ENCODE results near the gene NFS1.
A peak's percentile ranks its signal among the peaks of the same experiment; 100 is the strongest.
"Not testable (repeated sequence)": the region's sequence is repeated elsewhere in the genome, so short reads cannot be mapped to it uniquely, and the experiment has no call there.

Gene NFS1

DNA sequence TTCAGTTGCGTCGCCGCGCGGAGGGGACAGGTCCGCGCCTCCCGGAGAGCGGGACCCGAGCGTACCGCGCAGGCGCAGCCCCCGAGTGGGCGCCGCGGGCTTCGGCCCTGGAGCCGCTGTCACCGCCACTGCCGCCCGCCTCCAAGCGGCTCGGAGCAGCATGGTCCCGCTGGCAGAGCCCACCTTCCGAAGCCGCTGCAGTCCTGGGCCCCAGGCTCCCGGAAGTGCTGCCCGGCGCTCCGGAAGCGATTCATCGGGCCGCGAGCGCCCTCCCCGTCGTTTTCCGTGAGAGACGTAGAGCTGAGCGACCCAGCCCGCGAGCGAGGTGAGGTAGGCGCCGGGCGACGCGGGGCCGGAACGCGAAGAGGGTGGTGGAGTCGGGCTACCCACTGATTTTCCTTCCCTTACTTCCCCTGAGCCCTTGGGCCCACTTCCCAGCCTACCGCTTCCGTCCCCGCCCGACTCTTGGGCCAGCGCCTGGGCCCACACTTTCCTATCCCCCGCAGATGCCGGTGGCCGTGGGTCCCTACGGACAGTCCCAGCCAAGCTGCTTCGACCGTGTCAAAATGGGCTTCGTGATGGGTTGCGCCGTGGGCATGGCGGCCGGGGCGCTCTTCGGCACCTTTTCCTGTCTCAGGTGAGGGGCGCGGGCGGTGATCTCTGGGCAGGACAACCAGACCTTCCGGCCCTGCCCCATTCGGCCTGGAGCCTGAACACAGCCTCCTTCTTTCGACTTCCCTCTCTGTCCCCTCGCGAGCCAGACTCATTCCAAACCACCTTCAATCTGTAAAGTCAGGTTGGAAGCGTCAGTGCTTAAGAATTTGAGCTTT, at the start of gene NFS1, which contains the start of gene ROMO1:
Gene NFS1 (minus strand): TSS at position 226 of the 830 bp plus-strand sequence. CDS start 64 bp downstream, at position 162.
Gene ROMO1 (plus strand): TSS at position 279 of the 830 bp plus-strand sequence. CDS start 228 bp downstream, at position 507.
- DNase-seq (ENCODE audit: low spot score): peak; percentile 93

DNA sequence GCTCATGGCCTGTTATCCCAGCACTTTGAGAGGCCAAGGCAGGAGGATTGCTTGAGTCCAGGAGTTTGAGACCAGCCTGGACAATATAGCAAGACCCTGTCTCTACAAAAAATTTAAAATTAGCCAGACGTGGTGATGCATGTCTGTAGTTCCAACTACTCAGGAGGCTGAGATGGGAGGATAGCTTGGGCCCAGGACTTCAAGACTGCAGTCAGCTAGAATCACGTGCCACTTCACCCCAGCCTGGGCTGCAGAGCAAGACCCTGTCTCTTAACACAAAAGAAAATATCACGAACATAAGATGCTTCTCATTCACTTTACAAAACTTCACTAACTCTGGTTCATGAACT, 45.3 kb upstream of the NFS1 start:
- DNase-seq (ENCODE audit: low spot score): not testable (repeated sequence)

DNA sequence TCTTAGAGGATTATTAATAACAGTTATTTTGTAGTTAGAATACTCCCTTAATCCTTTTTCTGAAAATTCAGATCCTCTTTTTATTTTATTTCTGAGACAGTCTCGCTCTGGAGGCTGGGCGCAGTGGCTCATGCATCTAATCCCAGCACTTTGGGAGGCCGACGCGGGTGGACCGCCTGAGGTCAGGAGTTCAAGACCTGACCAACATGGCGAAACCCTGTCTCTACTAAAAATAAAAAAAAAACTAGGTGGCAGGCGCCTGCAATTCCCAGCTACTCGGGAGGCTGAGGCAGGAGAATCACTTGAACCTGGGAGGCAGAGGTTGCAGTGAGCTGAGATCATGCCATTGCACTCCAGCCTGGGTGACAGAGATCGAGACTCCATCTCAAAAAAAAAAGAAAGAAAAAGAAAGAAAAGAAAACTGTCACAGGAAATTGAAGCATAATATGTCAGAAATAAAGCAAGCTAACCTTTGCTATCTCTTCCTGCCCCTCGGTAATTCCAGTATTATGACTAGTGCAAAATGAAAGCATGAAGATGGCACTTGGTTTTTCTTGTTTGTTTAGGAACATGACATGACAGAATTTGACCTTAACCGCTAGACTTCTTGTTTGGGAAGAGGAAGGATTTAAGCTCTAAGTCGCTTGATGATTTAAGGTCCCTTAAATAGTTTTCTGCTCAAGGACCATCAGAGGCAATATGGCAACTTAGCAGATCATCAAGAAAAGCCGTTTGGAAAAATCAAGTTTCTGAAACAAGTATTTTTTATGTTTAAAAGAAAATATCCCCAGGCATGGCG, 44.7 kb upstream of the NFS1 start:
- no peak for DNase-seq (ENCODE audit: low spot score)

DNA sequence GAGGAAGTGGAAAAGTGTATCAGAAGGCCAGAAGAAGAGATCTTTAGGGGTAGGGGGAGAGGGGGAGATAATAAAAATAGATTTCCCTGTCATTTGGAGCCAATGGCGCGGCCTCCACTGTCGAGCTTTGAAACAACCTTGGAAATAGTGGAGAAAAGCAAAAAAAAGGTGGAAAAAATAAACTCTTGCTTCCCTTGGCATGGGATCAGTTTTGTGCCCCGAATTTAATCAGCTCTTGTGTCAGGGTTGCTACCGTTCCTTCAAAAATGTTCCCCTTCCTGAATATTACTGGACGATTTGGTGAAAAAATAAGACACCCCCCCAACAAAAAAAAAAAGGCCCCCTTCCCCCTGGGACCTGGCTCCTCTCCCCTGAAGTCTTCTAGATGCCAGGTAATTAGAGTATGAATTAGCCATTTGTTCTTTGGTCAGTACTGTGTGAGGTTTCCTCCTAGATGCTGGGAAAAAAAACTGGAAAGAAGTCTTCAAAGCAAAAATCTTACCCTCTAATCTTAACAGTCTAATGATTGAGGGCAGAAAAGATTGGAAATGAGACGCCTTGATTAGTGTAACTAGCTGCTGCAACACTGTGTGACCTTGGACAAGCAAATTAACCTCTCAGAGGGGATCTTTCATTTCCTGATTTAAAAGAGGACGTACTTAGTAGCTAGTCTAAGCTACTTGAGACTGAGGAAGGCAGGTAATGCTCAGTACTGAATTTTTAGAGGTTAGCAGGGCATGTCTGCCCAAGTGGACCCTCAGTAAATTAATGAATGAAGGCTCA, 43.8 kb upstream of the NFS1 start:
- peak; percentile 72 for DNase-seq (ENCODE audit: low spot score)

DNA sequence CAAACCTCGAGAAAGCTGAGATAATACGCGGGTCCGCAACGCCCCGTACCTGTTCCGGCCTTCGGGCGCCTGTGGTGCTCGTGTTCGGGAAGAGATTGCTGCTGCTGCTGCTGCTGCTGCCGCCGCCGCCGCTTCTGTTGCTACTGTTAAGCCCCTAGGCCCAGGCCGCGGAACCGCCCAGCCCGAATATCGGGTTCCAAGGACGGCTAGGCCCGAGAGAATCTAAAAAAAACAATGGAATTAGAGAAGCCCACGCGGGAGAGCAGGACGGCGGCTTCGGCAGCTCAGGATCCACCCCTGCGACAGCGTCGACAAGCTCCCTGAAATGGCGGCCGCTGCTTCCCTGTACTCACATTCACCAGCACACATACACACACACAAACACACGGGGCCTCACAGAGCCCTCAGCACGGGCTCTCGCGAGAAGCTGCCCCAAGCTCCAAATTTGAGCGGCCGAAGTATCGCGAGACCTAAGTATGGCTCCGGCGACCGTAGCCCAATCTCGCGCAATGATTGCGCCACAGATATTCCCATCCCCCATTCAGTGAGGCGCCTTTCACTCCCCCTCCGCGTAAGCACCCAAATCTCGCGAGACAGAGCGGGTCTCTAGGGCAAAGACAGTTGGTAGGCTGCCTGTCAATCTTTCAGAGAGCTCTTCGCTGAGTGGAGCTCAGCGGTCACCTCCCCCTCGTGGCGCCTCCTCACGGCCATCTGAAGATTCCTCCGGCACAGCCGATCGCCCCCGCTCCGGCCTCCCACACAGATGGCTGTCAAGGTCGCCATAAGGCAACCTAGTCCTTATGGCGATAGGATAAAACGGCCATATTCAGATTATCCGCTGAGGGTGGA, 43.0 kb upstream of the NFS1 start, which contains the start of gene RBM39:
Gene RBM39 (minus strand): TSS at position 369 of the 849 bp plus-strand sequence. CDS start 1,386 bp downstream, outside the sequence.
- DNase-seq (ENCODE audit: low spot score): peak; percentile 95

DNA sequence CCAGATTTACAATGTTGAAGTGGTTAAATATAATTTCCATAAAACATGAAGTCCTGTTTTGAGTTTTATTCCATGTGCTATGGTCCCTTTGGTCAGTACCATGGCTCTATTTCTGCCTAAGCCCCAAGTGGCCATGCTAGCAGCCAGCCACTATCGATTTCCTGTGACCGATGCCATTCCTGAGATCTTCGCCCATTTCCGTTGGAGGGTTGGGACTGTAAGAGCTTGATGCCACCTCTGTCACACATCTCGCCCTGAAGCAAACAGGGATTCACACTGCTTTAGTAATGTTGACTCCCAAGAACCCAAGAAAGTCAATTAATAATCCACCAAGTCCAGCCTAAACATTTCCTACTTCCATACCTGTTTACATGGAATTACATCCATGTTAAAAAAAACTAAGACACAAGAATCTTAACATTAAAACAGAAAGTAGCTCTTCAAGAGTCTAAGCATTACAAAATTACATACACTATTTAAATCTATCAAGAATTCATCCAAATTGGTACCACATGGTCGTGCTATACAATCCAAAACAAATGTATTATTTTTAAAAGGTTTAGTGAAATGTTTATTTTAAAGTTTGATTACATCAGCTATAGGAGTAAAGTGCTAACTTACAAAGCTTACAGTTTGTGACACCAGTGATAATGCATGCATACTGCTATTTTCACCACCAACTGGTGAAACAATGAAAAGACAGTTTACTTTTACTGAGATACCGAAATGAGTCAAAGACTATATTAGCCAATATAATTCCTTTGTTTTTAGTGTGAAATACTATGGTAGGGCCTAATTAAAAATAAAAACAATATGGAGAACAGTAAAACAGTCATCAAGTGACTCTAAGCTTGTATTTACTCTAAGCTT, 40.4 kb upstream of the NFS1 start:
- DNase-seq (ENCODE audit: low spot score): peak; percentile 7

DNA sequence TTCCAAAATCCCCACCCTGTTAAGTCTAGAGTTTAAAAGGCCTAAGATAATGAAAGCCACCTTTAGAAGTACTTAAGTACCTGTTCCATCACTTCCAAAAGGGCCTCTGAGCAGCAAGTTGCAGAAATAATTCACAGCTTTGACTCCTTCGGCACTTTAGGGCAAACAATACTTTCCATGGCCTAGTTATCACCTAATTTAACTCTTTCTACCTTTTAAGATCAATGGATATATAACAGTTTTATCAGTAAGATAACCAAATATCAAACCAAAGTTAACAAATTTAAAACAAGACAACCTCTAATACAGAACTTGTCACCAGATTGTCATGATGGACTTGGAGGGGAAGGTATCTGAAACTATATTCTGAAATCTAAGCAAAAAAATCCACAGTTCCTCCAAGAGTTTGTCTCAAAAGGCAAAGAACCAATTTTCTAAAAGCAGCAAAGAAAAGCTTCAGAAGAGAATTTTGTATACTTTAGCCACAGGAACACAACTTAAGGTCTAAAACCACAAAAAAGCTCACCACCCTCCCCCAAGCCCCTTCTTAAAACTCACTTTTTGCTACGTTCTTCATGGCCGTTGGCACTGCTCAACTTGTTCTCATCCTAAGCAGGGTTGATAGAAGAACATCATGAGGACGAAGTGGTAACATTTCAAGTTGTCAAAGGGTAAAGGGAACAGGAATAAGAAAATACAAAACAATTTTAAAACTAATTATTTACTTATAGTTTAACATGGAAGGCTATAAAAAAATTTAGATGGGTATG, 39.4 kb upstream of the NFS1 start:
- DNase-seq (ENCODE audit: low spot score): no peak

DNA sequence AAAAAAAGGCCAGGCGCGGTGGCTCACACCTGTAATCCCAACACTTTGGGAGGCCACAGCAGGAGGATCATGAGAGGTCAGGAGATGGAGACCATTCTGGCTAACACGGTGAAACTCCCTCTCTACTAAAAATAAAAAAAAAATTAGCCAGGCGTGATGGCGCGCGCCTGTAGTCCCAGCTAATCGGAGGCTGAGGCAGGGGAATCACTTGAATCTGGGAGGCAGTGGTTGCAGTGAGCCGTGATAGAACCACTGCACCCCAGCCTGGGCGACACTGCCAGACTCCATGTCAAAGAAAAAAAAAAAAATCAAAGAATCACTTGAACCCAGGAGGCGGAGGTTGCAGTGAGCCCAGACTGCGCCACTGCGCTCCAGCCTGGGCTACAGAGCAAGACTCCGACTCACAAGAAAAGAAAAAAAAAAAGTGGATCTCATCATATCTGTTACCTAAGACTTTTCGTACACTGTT, 38.7 kb upstream of the NFS1 start:
- no peak for DNase-seq (ENCODE audit: low spot score)

DNA sequence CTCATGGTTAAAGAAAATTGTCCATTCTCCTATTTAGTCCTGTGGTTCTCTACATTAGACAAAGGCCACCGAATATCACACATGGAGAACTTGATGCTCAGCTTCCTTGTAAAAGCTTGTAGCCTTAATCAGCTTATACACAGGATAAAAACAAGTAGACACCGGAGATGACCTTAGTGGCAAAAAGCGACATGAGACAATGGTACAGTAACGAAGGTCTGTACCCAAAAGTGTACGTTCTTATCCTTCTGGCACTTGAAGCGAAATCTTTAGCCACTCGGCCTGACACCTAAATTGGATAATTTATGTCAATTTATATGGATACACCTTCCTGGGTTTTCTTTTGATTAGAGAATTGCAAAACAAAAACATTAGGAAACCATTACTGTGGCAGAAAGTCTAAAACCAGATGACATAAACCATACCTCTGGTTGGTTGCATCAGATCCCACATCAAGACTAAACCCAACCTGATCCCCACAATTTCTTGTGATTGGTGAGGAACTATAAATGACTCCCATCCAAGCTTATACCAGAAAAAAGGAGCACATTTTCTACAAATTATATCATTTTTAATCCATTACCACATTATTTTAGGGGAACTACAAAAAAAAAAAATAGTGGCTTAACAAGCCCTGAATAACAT, 36.8 kb upstream of the NFS1 start:
- DNase-seq (ENCODE audit: low spot score): no peak

DNA sequence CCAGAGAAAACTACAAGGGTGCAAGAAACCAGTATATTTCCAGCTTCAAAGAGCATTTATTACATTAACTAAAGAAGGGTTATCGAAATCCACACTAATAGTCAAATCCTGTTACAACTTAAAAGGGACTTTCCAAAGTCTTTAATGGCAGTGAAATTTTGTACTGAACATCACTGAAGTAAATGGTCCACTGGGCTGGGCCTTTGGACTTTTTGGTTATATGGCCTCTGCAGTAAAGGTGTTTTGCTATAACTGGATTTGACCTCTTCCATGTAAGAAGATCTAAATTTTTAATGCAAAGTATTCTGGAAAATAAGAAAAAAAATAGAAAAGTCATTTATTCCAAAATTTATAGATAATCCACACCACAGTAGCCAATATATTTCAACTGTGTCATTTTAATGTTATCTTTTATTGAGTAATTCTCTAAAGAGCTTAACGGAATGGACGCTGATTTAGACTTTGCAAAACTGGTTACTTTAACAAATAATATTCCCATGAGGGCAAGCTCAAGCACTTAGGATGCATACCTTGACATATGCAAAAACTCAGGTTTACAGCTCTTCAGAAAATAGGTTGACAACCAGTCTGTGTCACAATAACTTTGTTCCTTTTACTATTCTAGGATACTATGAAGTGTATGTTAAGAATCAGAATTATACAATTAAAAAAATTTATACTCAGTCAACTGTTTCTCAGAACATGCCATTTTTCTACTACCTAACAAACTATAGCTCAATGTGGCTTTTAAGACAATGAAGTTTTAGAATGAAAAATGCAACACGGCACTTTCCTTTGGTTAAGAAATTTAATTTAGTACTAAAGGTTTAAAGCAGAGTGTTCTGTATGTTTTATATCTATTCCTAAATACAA, 35.9 kb upstream of the NFS1 start:
- DNase-seq (ENCODE audit: low spot score): no peak

DNA sequence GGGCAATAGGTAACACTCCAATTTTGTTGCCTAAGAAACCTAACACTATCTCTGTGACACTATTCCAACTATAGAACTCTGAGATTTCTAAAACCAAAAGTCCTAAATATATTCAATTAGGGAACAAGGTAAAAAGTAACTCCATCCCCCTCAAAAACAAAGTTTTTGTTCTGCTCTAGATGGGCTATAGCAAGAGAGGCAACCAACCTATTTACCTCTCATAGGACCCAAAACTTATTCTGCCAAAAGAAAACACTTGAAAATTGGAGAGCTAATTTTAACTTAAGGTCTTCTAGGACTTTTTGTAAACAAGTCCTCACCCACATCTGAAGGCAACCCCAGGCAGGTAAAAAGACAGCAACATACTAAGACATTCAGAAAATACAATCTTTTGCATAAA, 35.2 kb upstream of the NFS1 start:
- no peak for DNase-seq (ENCODE audit: low spot score)

DNA sequence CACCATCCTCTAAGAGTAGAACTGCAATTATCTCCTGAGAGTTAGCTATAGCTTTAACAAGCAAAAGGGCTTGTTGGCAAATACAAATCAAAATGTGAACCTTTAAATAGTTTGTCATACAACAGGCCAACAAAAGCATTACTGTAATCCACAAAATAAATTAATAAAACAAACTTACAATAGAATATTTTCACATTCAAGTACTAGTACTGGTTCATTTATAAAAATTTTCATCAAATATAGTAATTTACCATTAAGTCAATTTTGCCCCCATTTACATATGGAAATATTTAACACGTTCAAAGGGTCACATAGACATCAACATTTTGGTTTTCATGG, 33.5 kb upstream of the NFS1 start:
- DNase-seq (ENCODE audit: low spot score): no peak

DNA sequence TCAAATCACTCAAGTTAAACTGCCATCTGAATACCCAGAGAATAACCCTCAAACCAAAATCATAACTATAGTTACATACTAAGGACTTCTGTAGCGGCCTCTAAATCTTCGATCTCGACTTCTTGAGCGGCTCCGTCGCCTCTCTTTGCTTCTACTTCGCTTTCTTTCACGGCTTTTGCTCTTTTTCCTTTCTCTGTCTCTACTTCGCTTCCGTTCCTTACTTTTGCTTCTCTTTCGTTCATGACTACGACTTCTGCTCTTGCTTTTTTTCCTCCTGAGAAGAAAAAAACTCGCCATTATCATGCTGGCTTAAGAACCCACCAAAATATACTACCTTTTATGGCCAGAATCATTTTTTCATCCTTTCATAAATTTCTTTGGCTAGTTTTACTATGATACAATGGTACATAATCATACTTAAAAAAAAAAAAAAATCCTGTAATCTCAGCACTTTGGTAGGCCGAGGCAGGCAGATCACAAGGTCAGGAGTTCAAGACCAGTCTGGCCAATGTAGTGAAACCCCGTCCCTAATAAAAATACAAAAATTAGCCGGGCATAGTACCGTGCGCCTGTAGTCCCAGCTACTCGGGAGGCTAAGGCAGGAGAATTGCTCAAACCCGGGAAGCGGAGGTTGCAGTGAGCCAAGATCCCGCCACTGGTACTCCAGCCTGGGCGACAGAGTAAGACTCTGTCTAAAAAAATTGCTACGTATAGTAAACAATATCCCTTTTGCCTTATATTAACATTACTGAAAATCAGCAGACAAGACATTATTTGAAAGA, 32.9 kb upstream of the NFS1 start:
- no peak for DNase-seq (ENCODE audit: low spot score)

DNA sequence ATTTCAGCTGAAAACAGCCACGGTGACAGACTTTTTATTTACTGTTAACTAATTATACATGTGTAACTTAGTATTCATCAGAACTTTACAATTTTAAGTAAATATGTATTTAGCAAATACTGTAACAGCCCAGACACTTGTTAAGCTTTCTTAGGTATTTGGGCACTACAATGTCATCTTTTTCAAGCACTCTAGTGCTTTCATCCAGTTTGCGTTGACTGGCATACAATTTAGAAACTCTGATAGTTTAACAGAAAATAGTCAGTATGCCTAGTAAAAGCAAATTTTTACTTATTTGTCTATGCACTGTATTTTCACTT, 32.3 kb upstream of the NFS1 start:
- no peak for DNase-seq (ENCODE audit: low spot score)

DNA sequence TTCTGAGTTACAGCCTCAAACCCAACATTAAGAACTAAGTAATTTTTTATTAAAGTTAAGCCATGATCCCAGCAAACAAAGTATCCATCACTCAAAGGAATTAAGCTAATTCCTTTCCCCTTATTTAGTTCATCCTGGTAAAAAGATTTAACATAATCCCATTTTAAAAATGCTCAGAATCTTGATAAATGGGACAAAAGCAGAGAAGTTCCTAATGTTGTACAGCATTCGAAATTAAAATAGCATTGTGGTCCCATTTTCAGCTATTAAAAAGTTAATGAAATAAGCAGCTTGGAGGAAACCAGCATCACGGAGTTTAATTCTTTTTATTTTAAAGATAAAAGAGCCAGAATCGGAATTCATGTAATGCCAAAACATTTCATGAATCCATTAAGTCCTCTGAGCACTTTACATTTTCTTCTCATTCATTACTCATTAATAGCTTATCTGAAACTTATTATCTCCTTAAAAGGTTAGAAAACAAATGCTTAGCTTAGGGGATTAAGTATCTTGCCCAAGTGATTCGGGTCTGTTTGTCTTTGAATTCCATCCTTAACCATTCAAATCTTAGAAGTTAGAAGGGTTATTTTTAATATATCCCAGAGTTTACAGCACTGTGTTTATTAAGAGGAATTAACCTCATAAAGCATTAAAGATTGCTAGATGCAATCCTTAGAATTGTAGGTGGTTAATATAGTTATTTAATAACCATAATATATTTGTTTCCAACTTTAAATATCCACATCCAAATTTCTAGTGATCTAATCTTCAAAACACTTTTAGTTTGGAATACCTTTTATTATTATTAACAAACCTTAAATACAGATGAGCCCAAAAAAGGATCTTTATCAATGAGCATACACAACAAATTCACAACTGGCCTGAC, 31.7 kb upstream of the NFS1 start:
- no peak for DNase-seq (ENCODE audit: low spot score)

DNA sequence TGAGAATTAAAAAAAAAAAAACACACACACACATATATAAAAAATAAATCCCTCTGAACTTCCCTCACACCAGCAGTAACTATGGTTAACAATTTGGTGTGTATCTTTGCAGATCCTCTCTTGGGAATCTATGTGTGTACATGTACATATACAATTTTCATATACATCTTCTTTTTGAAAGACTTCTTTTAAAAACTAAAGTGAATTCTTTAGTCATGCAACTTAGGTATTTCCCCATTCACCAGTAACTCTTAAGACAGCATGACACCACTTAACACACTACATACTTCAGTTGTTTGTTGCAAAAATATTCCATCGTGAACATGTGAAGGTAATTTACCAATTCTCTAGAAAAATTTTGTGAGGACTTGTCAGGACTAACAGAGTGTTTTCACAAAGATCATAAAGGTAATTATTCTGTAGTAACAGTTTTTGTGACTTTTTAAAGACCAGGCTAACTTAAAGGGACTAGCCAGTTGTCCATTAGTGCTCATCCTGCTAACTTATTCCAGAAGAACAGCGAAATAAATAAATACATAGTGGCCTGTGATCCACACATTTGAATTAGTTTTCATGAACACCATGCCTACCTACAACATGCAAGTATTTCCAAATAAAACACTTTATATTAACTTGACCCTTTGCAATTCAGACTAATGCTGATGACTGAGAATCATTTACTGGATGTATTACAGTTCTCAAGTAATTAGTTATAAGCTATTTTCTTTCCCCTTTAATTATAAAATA, 30.9 kb upstream of the NFS1 start:
- no peak for DNase-seq (ENCODE audit: low spot score)
